Endothelial cell (in vitro differentiated cells): Measurements from ENCODE around the gene LARGE1. TPM values are rescaled to one million over a fixed set of nuclear protein-coding genes. Genes with fewer than 3 reads are reported as not detected.

Experiments
- DNase-seq: peaks from one replicate; pipeline ENCODE4 v3.0.0; 2021; ENCODE audit warnings: low spot score
- H3K27ac Mint-ChIP-seq: one replicate; pipeline ENCODE4 v1.8.0; 2021; ENCODE audit warnings: mixed read lengths, inconsistent platforms; ENCODE audit not compliant: unreplicated experiment
- H3K27me3 Mint-ChIP-seq: one replicate; pipeline ENCODE4 v1.8.0; 2021; ENCODE audit warnings: mild to moderate bottlenecking, moderate library complexity, mixed read lengths, inconsistent platforms; ENCODE audit not compliant: unreplicated experiment
- H3K36me3 Mint-ChIP-seq: one replicate; pipeline ENCODE4 v1.8.0; 2021; ENCODE audit warnings: mild to moderate bottlenecking, low read depth, mixed read lengths, inconsistent platforms; ENCODE audit not compliant: unreplicated experiment
- H3K4me1 Mint-ChIP-seq: one replicate; pipeline ENCODE4 v1.8.0; 2021; ENCODE audit warnings: mild to moderate bottlenecking, mixed read lengths, inconsistent platforms; ENCODE audit not compliant: unreplicated experiment
- H3K4me3 Mint-ChIP-seq: one replicate; pipeline ENCODE4 v1.8.0; 2021; ENCODE audit warnings: mild to moderate bottlenecking, mixed read lengths, inconsistent platforms; ENCODE audit not compliant: unreplicated experiment
- H3K9me3 Mint-ChIP-seq: one replicate; pipeline ENCODE4 v1.8.0; 2021; ENCODE audit warnings: mixed read lengths, inconsistent platforms; ENCODE audit not compliant: unreplicated experiment
- CTCF ChIP-seq: fragments of 200-600 bp; sonication (generic); IDR thresholded peaks from one replicate; pipeline ENCODE4 v1.5.0; 2021; ENCODE audit warnings: antibody characterized with exemption; ENCODE audit not compliant: unreplicated experiment
- total RNA-seq: library from RNA; stranded (reverse); fragmentation: NEBNext Ultra II Directional; extraction: Animal tissue kit (Norgen Biotek cat#: 25700); gene quantifications from one replicate; pipeline ENCODE4 v1.2.1, GENCODE V29; 2021; ENCODE audit not compliant: unreplicated experiment

The LARGE1 gene
- total RNA-seq, 1 donor from 2014 or later: 25.4 TPM

- H3K9me3 Mint-ChIP-seq: no peaks in the 10 kb centered on the region
- H3K27me3 Mint-ChIP-seq: peaks cover 3% of the 10 kb centered on the region
- no peaks in the 10 kb centered on the region for H3K36me3 Mint-ChIP-seq
Measured at GRCh38 chr22:33927752-33928151, 7.5 kb upstream of the LARGE1 start.

DNA sequence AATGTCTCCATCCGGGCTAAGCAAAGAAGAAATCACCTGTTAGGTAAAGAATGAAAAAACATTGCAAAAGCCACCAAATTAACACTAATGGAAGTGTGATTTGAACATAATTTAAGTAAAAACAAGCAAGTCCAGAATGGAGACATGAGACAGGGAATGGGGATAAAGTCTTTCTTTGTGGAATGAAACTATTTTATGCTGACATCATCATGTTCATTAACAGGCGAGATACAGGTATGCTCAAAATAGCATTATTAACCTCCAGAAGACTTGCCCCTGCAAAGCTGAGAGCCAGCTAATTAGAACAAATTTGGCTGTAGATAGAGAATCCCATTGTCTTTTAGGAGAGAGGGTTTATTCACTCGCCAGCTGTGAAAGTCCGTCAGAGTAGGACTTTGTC lies 4.9 kb upstream of the LARGE1 start:
- H3K27ac Mint-ChIP-seq: no peak overlapping the region
- H3K4me3 Mint-ChIP-seq: no peak overlapping the region
- H3K4me1 Mint-ChIP-seq: peaks cover 11% of the 10 kb centered on the region
- no peak for DNase-seq
- H3K36me3 Mint-ChIP-seq: peaks cover 4% of the 10 kb centered on the region
- no peaks in the 10 kb centered on the region for H3K9me3 Mint-ChIP-seq
- no peak for TF ChIP-seq CTCF
- peaks cover 8% of the 10 kb centered on the region for H3K27me3 Mint-ChIP-seq

More at GRCh38 chr22:33927752-33928151, 7.5 kb upstream of the LARGE1 start:
- no peak for TF ChIP-seq CTCF
- peaks cover 10% of the 10 kb centered on the region for H3K4me1 Mint-ChIP-seq
- H3K4me3 Mint-ChIP-seq: no peak overlapping the region
- no peak for DNase-seq
- no peak overlapping the region for H3K27ac Mint-ChIP-seq

DNA sequence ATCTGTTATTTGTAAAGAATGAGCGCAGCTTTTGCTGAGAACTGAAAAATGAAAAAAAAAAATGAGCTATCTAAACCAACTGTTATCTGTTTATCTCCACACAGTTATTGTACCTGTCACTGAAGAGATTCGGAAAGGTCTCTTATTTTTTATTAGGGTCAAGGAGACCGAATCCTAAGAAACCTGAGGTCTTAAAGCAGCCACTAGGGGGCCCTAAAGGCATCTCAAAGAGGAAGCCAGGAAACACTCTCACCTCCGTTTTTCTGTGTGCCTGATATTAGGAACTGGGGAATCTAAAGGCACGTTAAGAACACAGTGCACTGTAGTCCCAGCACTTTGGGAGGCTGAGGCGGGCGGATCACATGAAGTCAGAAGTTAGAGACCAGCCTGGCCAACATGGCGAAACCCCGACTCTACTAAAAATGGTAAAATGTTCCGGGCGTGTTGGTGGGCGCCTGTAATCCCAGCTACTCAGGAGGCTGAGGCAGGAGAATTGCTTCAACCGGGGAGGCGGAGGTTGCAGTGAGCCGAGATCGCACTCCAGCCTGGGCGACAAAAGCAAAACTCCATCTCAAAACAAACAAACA lies 3.5 kb upstream of the LARGE1 start:
- no peaks in the 10 kb centered on the region for H3K9me3 Mint-ChIP-seq
- DNase-seq: peak; percentile 70
- peak overlapping the region; percentile 27 for H3K4me3 Mint-ChIP-seq
- H3K27me3 Mint-ChIP-seq: peaks cover 10% of the 10 kb centered on the region
- TF ChIP-seq CTCF: peak; percentile 87
- peaks cover 18% of the 10 kb centered on the region for H3K4me1 Mint-ChIP-seq
- no peak overlapping the region for H3K27ac Mint-ChIP-seq
- H3K36me3 Mint-ChIP-seq: peaks cover 8% of the 10 kb centered on the region

- peak overlapping the region; percentile 91 for H3K4me3 Mint-ChIP-seq
- H3K36me3 Mint-ChIP-seq: peaks cover 8% of the 10 kb centered on the region
- peaks cover 10% of the 10 kb centered on the region for H3K27me3 Mint-ChIP-seq
- TF ChIP-seq CTCF: no peak
- no peaks in the 10 kb centered on the region for H3K9me3 Mint-ChIP-seq
- H3K27ac Mint-ChIP-seq: peak overlapping the region; percentile 81
- peaks cover 22% of the 10 kb centered on the region for H3K4me1 Mint-ChIP-seq
- DNase-seq: no peak
Measured at GRCh38 chr22:33923033-33923432, 2.8 kb upstream of the LARGE1 start.

DNA sequence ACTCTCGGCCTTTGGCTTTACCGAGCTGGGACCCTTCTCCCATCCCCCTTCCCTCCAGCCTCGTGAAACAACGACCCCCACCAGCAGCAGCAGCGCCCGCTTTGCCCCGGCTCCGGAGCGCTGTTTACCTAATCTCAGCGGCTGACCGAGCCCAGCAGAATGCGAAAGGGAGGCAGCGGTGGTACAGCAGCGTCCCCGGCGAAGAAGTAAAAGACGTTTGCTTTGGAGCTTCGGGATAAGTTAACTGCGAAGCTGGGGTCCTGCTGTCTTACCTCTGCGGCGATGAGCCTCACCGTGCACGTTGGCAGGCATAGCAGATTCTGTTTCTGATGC lies 2.0 kb upstream of the LARGE1 start:
- no peak for TF ChIP-seq CTCF
- H3K36me3 Mint-ChIP-seq: peaks cover 8% of the 10 kb centered on the region

More for the DNA sequence above, 2.0 kb upstream of the LARGE1 start:
- Mint-ChIP-seq H3K27ac (peak overlapping the region; percentile 81), H3K4me3 (peak overlapping the region; percentile 91), H3K9me3 (no peaks in the 10 kb centered on the region), H3K4me1 (peaks cover 27% of the 10 kb centered on the region), H3K27me3 (peaks cover 10% of the 10 kb centered on the region)
- DNase-seq: peak; percentile 43
